Left ventricle myocardium superior (tissue), 1 donor: ENCODE measurements around the gene DCDC1. TPM values are rescaled to one million over a fixed set of nuclear protein-coding genes. Genes with fewer than 3 reads are reported as not detected.

Experiments used
- ATAC-seq: fragments of 200-7000 bp; cut with Tn5 transposase; one replicate; pipeline ENCODE4 v1.9.1; 2020; ENCODE audit warnings: mild to moderate bottlenecking, moderate library complexity
- DNase-seq: peaks from one replicate; pipeline ENCODE4 v3.0.0-alpha.2; 2020
- intact Hi-C: fragments of 100-400 bp; cut with micrococcal nuclease; formaldehyde crosslinking; loops from one replicate; pipeline ENCODE4 v1.11.0; 2022
- total RNA-seq: library from RNA; stranded (reverse); fragmentation: NEBNext Ultra II Directional; extraction: Animal tissue kit (Norgen Biotek cat#: 25700); gene quantifications from one replicate; pipeline ENCODE4 v1.2.1, GENCODE V29; 2021
- donor health status: DM: no; HTN: yes; CAD: no; lungs with severe emphysema.

Gene DCDC1
- total RNA-seq, 1 donor from 2014 or later, result not detected

GRCh38 chr11:31240340-31240904 is 129.1 kb downstream of the DCDC1 start:
- DNase-seq, result no peak
- no peak for ATAC-seq
- intact Hi-C loops, result loop anchor here (10.0 kb wide), 1 partner anchor 724 kb away; no protein-coding TSS in a partner anchor

- ATAC-seq, result no peak
- intact Hi-C loops, result no loop called here
- no peak for DNase-seq
These were observed 131.4 kb downstream of the DCDC1 start for GRCh38 chr11:31237819-31238760.

GRCh38 chr11:31236143-31236542 is 133.4 kb downstream of the DCDC1 start:
- intact Hi-C loops, result no loop called here
- ATAC-seq, result no peak

GRCh38 chr11:31233425-31233824 is 136.1 kb downstream of the DCDC1 start:
- intact Hi-C loops, result no loop called here
- no peak for ATAC-seq
- no peak for DNase-seq

More at GRCh38 chr11:31236143-31236542, 133.4 kb downstream of the DCDC1 start:
- no peak for DNase-seq

- no peak for ATAC-seq
- no peak for DNase-seq
- intact Hi-C loops, result no loop called here
These were observed 137.9 kb downstream of the DCDC1 start for GRCh38 chr11:31231601-31232000.

- ATAC-seq (no peak), DNase-seq (no peak)
- intact Hi-C loops, result no loop called here
These were observed 150.7 kb downstream of the DCDC1 start for GRCh38 chr11:31218847-31219246.

GRCh38 chr11:31214372-31214771 is 155.2 kb downstream of the DCDC1 start:
- ATAC-seq (no peak), DNase-seq (no peak)
- intact Hi-C loops, result no loop called here

- DNase-seq, result no peak
- intact Hi-C loops, result no loop called here
- no peak for ATAC-seq
These were observed 170.2 kb downstream of the DCDC1 start for GRCh38 chr11:31199378-31199777.

- no peak for DNase-seq
- no peak for ATAC-seq
- intact Hi-C loops, result no loop called here
These were observed 195.4 kb downstream of the DCDC1 start for GRCh38 chr11:31173926-31174680.

- no peak for ATAC-seq
- no peak for DNase-seq
- intact Hi-C loops, result no loop called here
These were observed 208.8 kb downstream of the DCDC1 start for GRCh38 chr11:31160504-31161422.

- no peak for DNase-seq
- intact Hi-C loops, result no loop called here
- ATAC-seq, result no peak
These were observed 218.7 kb downstream of the DCDC1 start for GRCh38 chr11:31150841-31151240.

GRCh38 chr11:31150011-31150410 is 219.5 kb downstream of the DCDC1 start:
- DNase-seq (no peak), ATAC-seq (no peak)
- intact Hi-C loops, result no loop called here

GRCh38 chr11:31141789-31142188 is 227.8 kb downstream of the DCDC1 start:
- ATAC-seq (no peak), DNase-seq (no peak)
- intact Hi-C loops, result no loop called here

GRCh38 chr11:31139479-31139878 is 230.1 kb downstream of the DCDC1 start:
- no peak for ATAC-seq
- intact Hi-C loops, result no loop called here
- no peak for DNase-seq

- intact Hi-C loops, result no loop called here
- DNase-seq, result no peak
- no peak for ATAC-seq
These were observed 236.8 kb downstream of the DCDC1 start for GRCh38 chr11:31132531-31133421.

GRCh38 chr11:31131760-31132159 is 237.8 kb downstream of the DCDC1 start:
- ATAC-seq (no peak), DNase-seq (no peak)
- intact Hi-C loops, result no loop called here

- intact Hi-C loops, result no loop called here
- DNase-seq (no peak), ATAC-seq (no peak)
These were observed 242.2 kb downstream of the DCDC1 start for GRCh38 chr11:31127290-31127689.

GRCh38 chr11:31120428-31120827 is 249.1 kb downstream of the DCDC1 start:
- no peak for ATAC-seq
- intact Hi-C loops, result no loop called here
- no peak for DNase-seq
